Suppressor macrophage (primary cell): ENCODE data around the gene MAP3K20.
"Not testable (repeated sequence)": the region's sequence is repeated elsewhere in the genome, so short reads cannot be mapped to it uniquely, and the experiment has no call there.

Source experiments
- DNase-seq, 4 experiments: peaks; one replicate each; pipeline ENCODE4 v3.0.0-alpha.2; 2020 to 2022

Gene MAP3K20

DNA sequence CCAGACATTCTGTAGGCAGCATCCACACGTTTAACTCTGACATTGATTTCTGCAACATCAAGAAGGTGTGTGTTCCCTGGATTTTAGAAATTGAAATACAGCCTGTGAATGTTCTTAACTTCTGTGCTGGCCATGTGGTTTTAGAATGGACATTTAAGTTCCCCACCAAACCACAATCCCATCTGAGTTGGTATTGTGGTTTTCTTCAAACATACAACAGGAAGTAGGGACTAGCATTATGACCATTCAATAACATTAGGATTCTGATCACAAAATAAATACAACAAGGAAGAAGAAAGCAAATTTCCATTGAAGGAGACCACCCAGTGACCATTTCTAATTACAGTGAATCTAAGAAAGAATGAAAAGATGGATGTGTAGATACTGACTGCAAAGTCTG is 51.2 kb downstream of the MAP3K20 start:
- peak; percentile 30 to 65 (median 44) for DNase-seq

DNA sequence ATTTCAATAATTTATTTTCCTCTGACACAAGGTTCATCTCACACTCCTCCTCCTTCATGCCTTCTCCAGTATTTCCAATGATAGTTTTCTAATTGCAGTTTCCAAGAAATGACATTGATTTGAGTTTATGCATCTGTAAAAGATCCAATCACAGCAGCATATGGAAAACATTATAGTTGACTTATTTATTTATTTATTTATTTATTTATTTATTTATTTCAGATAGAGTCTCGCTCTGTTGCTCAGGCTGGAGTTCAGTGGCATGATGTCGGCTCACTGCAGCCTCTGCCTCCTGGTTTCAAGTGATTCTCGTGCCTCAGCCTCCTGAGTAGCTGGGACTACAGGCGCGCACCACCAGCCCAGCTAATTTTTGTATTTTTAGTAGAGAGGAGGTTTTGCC is 52.5 kb downstream of the MAP3K20 start:
- DNase-seq: not testable (repeated sequence)

DNA sequence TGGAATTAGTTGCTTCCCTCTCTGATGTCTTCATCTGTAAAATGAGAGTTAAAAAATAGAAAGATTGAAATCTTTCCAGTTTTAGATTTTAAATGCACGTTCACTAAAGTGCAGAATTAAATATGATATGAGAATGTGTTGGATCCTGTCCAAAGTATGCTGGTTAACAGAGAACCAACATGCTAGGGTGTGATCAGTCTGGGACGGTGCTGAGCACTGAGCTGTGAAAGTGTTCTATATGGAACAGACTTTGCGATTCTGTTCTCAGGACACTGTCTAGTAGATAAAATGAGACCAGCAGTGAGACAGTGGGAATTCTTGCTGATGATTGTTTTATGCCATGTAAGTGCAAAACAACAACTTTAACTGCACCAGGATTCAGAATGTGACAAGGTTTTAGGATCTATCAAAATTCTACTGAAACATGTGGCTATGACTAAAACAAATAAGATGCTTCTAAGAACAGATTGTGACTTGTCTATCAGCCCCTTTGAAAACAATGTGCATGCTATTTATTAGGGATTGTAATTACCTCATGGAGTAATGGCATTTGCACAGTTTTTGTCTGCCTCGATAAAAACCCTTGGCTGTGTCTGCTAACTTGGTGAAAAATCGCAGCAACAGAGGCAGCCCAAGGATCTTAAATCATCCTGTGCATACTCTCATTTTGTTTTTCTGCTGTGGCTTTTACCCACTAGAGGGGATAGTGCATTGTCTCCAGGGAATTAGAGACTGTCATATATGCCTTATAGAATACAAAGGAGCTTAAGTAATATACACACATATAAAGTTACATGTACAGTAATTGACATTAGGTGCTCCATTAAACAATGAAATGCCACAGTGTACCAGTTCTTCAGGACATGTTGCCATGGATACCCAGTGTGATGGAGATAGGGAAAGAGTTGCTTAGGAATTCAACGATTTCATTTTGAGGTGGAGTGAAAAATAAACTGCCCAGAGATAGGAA is 55.1 kb downstream of the MAP3K20 start:
- no peak for DNase-seq

GRCh38 chr2:173132531-173132930 is 56.9 kb downstream of the MAP3K20 start:
- DNase-seq: no peak

- DNase-seq: peak; percentile 66 to 76 (median 69)
Measured at GRCh38 chr2:173134703-173135102, 59.1 kb downstream of the MAP3K20 start.

DNA sequence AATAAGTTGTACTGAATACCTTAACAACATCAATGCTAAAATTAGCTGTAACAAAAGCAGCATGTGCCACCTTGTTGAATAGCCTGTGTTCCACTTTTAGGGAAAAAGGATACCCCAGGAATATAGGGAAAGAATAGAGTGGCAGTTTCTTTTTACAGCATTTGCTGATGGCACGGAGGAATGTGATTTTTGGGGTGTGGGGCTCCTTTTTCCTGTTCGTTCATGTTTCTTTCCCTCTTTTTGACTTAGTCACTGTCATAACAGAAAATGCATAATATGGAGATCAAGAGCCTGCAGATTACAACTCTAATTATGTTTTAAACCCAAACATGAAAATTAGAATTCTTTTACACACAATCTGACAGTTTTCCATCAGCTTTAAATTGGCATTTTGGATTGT is 60.4 kb downstream of the MAP3K20 start:
- no peak for DNase-seq

GRCh38 chr2:173136599-173136998 is 61.0 kb downstream of the MAP3K20 start:
- DNase-seq: no peak

GRCh38 chr2:173137610-173138009 is 62.0 kb downstream of the MAP3K20 start:
- no peak for DNase-seq

DNA sequence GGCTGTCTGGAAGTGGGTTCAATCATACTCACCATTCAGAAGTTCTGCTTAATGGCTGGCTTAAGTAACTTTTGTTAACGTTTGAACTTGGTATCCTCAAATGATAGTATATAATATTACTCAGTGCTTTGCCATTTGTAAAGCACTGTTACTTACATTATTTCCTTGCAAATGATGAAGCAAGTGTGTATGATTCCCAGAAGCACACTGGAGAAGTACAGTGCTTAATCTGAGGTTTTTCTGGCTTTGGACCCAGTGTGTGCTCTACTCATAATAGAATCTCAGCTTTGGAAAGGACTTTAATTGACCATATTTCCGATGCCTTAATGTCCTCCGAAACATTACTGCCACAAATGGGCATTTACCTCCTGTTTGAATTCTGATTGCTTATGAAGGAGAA is 63.3 kb downstream of the MAP3K20 start:
- no peak for DNase-seq

DNA sequence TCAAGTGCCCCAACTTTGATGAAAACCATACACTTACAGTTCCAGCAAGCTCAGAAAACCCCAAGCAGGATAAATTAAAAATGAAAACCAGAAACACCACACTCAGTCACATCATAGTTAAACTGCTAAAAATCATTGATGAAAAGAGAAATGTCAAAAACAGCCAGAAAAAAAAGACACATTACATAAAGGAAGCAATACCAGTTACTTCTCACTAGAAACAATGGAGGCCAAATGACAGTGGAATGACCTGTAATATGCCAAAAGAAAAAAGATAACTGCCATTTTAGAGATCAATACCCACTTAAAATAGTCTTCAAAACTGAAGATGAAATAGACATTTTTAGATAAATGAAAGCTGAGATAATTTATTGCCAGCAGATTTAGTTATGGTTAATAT is 66.0 kb downstream of the MAP3K20 start:
- DNase-seq: no peak

DNA sequence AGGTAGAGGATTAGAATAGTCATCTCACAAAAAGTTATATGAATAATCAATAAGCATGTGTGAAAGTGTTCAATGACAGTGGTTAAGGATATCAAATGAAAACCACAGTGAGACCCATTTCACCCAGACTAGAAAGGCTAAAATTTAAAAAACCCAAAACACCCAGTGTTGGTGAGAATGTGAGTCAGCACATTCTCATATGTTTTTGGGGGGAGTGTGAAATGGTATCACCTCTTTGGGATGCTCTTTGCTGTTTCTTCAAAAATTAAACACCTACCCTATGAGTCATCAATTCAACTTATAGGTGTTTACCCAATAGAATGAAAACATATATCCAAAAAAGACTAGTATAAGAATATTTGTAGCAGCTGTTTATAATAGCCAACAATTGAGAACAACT is 69.8 kb downstream of the MAP3K20 start:
- no peak for DNase-seq

- DNase-seq: no peak
Measured at GRCh38 chr2:173146590-173146989, 70.9 kb downstream of the MAP3K20 start.

- no peak for DNase-seq
Measured at GRCh38 chr2:173148520-173148919, 72.9 kb downstream of the MAP3K20 start.

GRCh38 chr2:173149491-173149890 is 73.8 kb downstream of the MAP3K20 start:
- no peak for DNase-seq

- peak; percentile 17 to 73 (median 44) for DNase-seq
Measured at GRCh38 chr2:173150087-173150486, 74.4 kb downstream of the MAP3K20 start.

DNA sequence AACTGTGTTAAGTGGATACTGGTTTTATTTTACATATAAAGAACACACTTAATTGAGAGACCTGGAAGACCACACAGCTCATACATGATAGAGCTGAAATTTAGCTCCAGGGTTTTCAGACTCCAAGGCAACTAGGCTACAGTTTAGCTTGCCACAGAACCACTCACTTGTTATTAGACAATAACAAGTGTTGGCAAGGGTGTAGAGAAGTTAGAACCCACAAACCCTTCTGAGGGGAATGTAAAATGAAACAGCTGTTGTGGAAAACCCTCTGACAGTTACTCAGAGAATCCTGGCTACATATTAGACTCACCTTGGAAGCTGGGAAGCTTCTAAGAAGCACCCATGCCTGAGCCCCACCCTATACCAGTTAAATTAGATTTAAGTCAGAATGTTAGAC is 75.3 kb downstream of the MAP3K20 start:
- no peak for DNase-seq

DNA sequence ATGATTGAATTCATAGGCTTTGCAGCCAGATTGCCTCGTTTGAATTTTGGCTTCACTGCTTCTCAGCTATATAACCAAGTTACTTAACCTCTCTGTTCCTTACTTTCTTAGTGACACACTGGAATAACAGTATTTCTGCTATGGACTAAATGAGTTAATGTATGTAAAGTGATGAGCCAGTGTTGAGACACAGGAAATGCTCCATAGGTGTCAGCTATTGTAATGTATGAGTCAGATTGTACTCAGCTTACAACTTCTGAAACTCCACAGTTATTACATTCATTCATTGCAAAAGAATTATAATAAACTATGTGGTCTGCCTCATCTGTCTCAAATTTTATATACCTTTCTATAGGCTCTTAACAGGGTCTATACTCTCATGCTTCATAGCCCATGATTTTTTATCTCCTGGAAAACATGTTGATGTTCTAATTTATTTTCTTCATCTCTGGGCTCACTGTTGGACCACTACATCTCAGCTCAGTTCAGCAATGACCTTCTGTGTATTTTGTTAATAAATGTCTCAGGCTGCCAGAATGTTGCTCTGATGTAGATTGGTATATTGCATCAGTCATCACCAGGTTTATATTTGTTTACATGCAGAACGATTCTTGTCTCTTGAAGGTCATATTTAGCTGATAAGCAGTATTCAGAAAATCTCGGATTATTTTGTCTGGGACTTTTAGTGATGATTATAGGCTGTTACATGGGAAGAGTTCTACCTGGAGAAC is 76.2 kb downstream of the MAP3K20 start:
- peak; percentile 9 to 69 (median 35) for DNase-seq

DNA sequence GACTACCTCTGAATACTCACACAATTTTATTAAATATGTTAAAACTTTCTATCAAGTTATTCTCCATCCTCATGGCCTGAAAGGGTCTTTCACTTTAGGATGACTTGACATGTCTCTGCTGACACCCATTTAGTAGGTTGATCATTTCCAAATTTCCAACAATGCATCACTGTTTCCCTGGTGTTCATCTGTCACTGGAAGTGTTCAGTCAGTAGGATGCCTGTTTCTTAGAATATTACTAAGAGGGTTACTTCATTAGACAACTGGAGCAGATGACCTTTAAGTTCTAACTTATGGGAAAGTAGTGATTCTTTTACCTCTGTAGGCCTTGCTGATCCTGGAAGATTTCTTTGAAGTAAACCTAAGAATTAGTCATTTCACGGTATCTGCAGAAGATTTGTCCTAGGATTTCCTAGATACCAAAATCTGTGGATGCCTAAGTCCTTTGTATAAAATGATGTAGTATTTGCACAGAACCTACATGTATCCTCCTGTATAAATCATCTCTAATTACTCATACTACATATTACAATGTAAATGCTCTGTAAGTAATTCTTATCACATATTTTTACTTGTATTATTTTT is 77.7 kb downstream of the MAP3K20 start:
- no peak for DNase-seq

GRCh38 chr2:173157676-173158293 is 82.1 kb downstream of the MAP3K20 start:
- peak in 3 of 4 experiments; percentile 11 to 25 (median 20) for DNase-seq

- DNase-seq: peak; percentile 76 to 91 (median 86)
Measured at GRCh38 chr2:173159791-173160463, 84.3 kb downstream of the MAP3K20 start.

DNA sequence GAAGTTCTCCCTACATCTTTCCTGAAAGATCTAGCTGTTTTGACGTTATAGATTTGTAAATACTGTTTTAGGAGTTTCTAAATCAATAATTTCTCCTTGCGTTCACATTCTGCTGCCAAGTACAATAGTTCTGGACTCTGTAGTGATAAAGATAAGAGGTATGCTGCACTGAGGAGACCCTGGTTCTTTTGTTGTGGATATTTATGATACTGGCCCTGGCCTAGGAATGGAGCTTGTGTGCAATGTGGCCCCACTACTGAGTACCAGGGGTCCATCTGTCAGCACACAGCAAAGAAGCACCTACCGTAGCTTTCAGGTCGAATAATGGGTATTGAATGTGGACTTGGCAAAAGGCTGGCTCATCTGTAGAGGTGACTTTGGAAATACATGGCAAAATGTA is 85.0 kb downstream of the MAP3K20 start:
- no peak for DNase-seq

GRCh38 chr2:173161040-173161439 is 85.4 kb downstream of the MAP3K20 start:
- DNase-seq: no peak
